SK-N-SH (cell line): ENCODE data around the gene PSMD8. TPM values are rescaled to one million over a fixed set of nuclear protein-coding genes. Genes with fewer than 3 reads are reported as not detected.

Experiments used
- CTCF ChIA-PET: fragments of 300-600, 350-600 bp; formaldehyde crosslinking; extraction: SDS; loops from one replicate; lab custom pipeline; 2021; lab: Yijun Ruan, JAX
- POLR2A ChIA-PET: fragments of 350-600 bp; sonication (Branson Sonifier 250); formaldehyde crosslinking; extraction: SDS; loops from one replicate; lab custom pipeline; 2020; ENCODE audit warnings: antibody characterized with exemption, inconsistent platforms; lab: Yijun Ruan, JAX
- DNase-seq: peaks from one replicate; pipeline ENCODE4 v3.0.0; 2012
- H2AFZ ChIP-seq: fragments of 200-600 bp; sonication (generic); 2 replicates; pipeline ENCODE4 v1.8.1; 2016; ENCODE audit warnings: antibody characterized with exemption, mild to moderate bottlenecking, low read depth
- H3F3A ChIP-seq: fragments of 200-600 bp; sonication (generic); replicated peaks from 2 replicates; pipeline ENCODE3; 2016; ENCODE audit warnings: antibody characterized with exemption, mild to moderate bottlenecking; ENCODE audit not compliant: insufficient read depth
- H3K27ac ChIP-seq, 2 experiments: fragments of 200-500 bp in 1 of 2; fragments of 200-600 bp in 1 of 2; sonication (Bioruptor generic) in 1 of 2; sonication (generic), shearing (Covaris generic) in 1 of 2; 2 replicates each; pipeline versions ENCODE4 v1.5.1 to v1.6.1; 2014 to 2016; ENCODE audit warnings: low read depth in 2 of 2, inconsistent platforms in 1 of 2, low read length in 1 of 2, mild to moderate bottlenecking in 1 of 2, mixed read lengths in 1 of 2
- H3K27me3 ChIP-seq: fragments of 200-600 bp; sonication (generic), shearing (Covaris generic); 2 replicates; pipeline ENCODE4 v1.6.1; 2016; ENCODE audit warnings: mixed run types; ENCODE audit not compliant: insufficient read depth
- H3K36me3 ChIP-seq, 2 experiments: fragments of 200-500 bp in 1 of 2; fragments of 200-600 bp in 1 of 2; sonication (Bioruptor generic) in 1 of 2; sonication (generic) in 1 of 2; replicated peaks in 1 of 2; 2 replicates each; pipeline versions ENCODE3 to v1.5.1; 2014 to 2016; ENCODE audit warnings: low read length in 1 of 2, mild to moderate bottlenecking in 1 of 2; ENCODE audit not compliant: insufficient read depth in 2 of 2, control insufficient read depth in 1 of 2
- H3K4me1 ChIP-seq, 2 experiments: fragments of 200-500 bp in 1 of 2; fragments of 200-600 bp in 1 of 2; sonication (Bioruptor generic) in 1 of 2; sonication (generic), shearing (Covaris generic) in 1 of 2; 2 replicates each; pipeline versions ENCODE4 v1.5.1 to v1.6.1; 2014 to 2016; ENCODE audit warnings: low read depth in 1 of 2, low read length in 1 of 2, mixed run types in 1 of 2; ENCODE audit not compliant: insufficient read depth in 2 of 2, control insufficient read depth in 1 of 2
- H3K4me2 ChIP-seq: fragments of 200-600 bp; sonication (generic), shearing (Covaris generic); 2 replicates; pipeline ENCODE4 v1.6.1; 2017; ENCODE audit warnings: mixed run types
- H3K4me3 ChIP-seq, 2 experiments: fragments of 200-500 bp in 1 of 2; fragments of 200-600 bp in 1 of 2; sonication (Bioruptor generic) in 1 of 2; sonication (generic), shearing (Covaris generic) in 1 of 2; 2 replicates each; pipeline versions ENCODE4 v1.5.1 to v1.8.1; 2014 to 2016; ENCODE audit warnings: low read depth in 2 of 2, inconsistent platforms in 1 of 2, low read length in 1 of 2, mild to moderate bottlenecking in 1 of 2, mixed read lengths in 1 of 2, moderate library complexity in 1 of 2
- H3K79me2 ChIP-seq: fragments of 200-600 bp; sonication (generic); 2 replicates; pipeline ENCODE4 v1.8.1; 2017; ENCODE audit warnings: mild to moderate bottlenecking; ENCODE audit not compliant: insufficient read depth
- H3K9ac ChIP-seq: fragments of 200-600 bp; sonication (generic); 2 replicates; pipeline ENCODE4 v1.6.1; 2017; ENCODE audit warnings: mixed run types
- H3K9me2 ChIP-seq: fragments of 200-600 bp; sonication (generic); 2 replicates; pipeline ENCODE4 v1.6.1; 2017; ENCODE audit warnings: mixed run types
- H3K9me3 ChIP-seq: fragments of 200-600 bp; sonication (generic); 2 replicates; pipeline ENCODE4 v1.6.1; 2017; ENCODE audit warnings: mixed run types, mild to moderate bottlenecking, moderate library complexity
- H4K20me1 ChIP-seq: fragments of 200-600 bp; sonication (generic); 2 replicates; pipeline ENCODE4 v1.6.1; 2017; ENCODE audit warnings: mild to moderate bottlenecking, mixed run types; ENCODE audit not compliant: insufficient read depth
- ELF1 ChIP-seq: IDR thresholded peaks from 2 replicates; pipeline ENCODE4 v1.4.0; 2012
- FOSL2 ChIP-seq: IDR thresholded peaks from 2 replicates; pipeline ENCODE4 v1.4.0; 2012; ENCODE audit warnings: low read depth, mild to moderate bottlenecking, moderate library complexity, borderline replicate concordance
- FOXJ3 ChIP-seq: sonication (generic); formaldehyde crosslinking; IDR thresholded peaks from 2 replicates; pipeline ENCODE4 v1.5.1; 2020; ENCODE audit warnings: mild to moderate bottlenecking, missing genetic modification reagents
- FOXM1 ChIP-seq: IDR thresholded peaks from 2 replicates; pipeline ENCODE4 v1.4.0; 2012; ENCODE audit warnings: low read depth, mild to moderate bottlenecking
- GABPA ChIP-seq: IDR thresholded peaks from 2 replicates; pipeline ENCODE4 v1.4.0; 2012; ENCODE audit warnings: low read depth, mild to moderate bottlenecking
- GATA2 ChIP-seq: sonication (generic); formaldehyde crosslinking; IDR thresholded peaks from 2 replicates; pipeline ENCODE4 v1.5.0; 2020; ENCODE audit warnings: mild to moderate bottlenecking, missing genetic modification reagents
- MEF2A ChIP-seq: IDR thresholded peaks from 2 replicates; pipeline ENCODE4 v1.4.0; 2012; ENCODE audit warnings: low read depth, borderline replicate concordance
- MXI1 ChIP-seq: IDR thresholded peaks from 2 replicates; pipeline ENCODE4 v1.6.1; 2012; ENCODE audit warnings: mild to moderate bottlenecking, low read depth, low read length, improper control_type of control experiment
- PBX3 ChIP-seq: IDR thresholded peaks from 2 replicates; pipeline ENCODE4; 2012
- RAD21 ChIP-seq: IDR thresholded peaks from 2 replicates; pipeline ENCODE4 v1.6.1; 2012; ENCODE audit warnings: mild to moderate bottlenecking, low read length
- RXRA ChIP-seq: IDR thresholded peaks from 2 replicates; pipeline ENCODE4 v1.4.0; 2012; ENCODE audit warnings: low read depth, mild to moderate bottlenecking, borderline replicate concordance
- SIN3A ChIP-seq: IDR thresholded peaks from 2 replicates; pipeline ENCODE4 v1.6.1; 2012; ENCODE audit warnings: low read depth, mild to moderate bottlenecking, low read length, moderate library complexity, borderline replicate concordance
- SMC3 ChIP-seq: IDR thresholded peaks from 2 replicates; pipeline ENCODE4 v1.6.1; 2012; ENCODE audit warnings: low read depth, low read length, improper control_type of control experiment
- TAF1 ChIP-seq: IDR thresholded peaks from 2 replicates; pipeline ENCODE4 v1.6.1; 2012; ENCODE audit warnings: low read depth, mild to moderate bottlenecking, low read length, moderate library complexity, borderline replicate concordance
- TCF12 ChIP-seq: IDR thresholded peaks from 2 replicates; pipeline ENCODE4 v1.4.0; 2012
- TEAD4 ChIP-seq: IDR thresholded peaks from 2 replicates; pipeline ENCODE4 v1.4.0; 2012; ENCODE audit warnings: mild to moderate bottlenecking, borderline replicate concordance; ENCODE audit not compliant: insufficient read depth
- ZBTB33 ChIP-seq: IDR thresholded peaks from 2 replicates; pipeline ENCODE4 v1.4.0; 2012; ENCODE audit warnings: low read depth, borderline replicate concordance
- WGBS: methylation state at CpG from one replicate; pipeline ENCODE4 v1.1.6; 2017; ENCODE audit warnings: low lambda C conversion rate; 5-methylcytosine and 5-hydroxymethylcytosine counted together
- polyA plus RNA-seq, 3 experiments: library from polyadenylated mRNA; depleted of rRNA; stranded (reverse); fragments of >200 nt; gene quantifications; 2 replicates each; pipeline ENCODE4 v1.2.3, GENCODE V29; 2012
- TF ChIP-seq, protein P1 (sequence below): fragments of 200-600 bp; sonication (generic); IDR thresholded peaks from 2 replicates; pipeline ENCODE4 v1.6.1; 2017; ENCODE audit warnings: antibody characterized with exemption, mild to moderate bottlenecking, moderate library complexity
- TF ChIP-seq, protein P2 (sequence below): fragments of 150-350 bp; IDR thresholded peaks from 2 replicates; pipeline ENCODE4 v1.6.1; 2017; ENCODE audit warnings: antibody characterized with exemption, low read length, low read depth, borderline replicate concordance
- TF ChIP-seq, protein P3 (sequence below): IDR thresholded peaks from 2 replicates; pipeline ENCODE4 v1.4.0; 2012; ENCODE audit warnings: low read depth, borderline replicate concordance

Gene PSMD8
- polyA plus RNA-seq, 1 of the 3 experiments (the other 2 are of a cell fraction) = 400 TPM

DNA sequence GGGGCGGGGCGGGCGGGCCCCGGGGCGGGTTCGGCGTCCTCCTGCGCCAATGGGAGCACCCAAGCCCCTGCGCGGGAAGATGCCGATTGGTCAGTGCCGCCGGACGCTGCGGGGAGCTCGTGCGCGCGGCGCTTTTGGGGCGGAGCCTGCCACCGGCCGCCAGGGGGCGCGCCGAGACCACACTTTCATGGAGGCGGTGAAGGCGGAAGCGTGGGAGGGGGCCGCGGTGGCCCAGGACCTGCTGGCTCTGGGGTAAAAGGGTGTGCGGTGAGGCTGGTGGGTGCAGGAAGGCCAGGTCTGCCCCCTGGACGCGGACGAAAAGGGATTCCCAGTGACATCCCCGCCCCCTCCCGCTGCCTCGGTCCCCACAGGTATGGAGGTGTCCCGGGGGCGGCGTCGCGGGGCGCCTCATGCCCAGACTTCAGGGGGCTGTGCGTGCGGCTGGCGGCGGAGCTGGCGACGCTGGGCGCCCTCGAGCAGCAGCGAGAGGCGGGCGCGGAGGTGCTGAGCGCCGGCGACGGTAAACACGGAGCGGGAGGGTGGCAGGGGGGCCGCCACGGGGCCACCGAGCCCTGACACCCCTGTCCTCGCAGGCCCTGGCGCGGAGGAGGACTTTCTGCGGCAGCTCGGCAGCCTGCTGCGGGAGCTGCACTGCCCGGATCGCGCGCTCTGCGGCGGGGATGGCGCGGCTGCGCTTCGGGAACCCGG is 28.8 kb downstream of the PSMD8 start, which contains the start of gene FAM98C (continued):
- TF ChIP-seq, protein P1, sequence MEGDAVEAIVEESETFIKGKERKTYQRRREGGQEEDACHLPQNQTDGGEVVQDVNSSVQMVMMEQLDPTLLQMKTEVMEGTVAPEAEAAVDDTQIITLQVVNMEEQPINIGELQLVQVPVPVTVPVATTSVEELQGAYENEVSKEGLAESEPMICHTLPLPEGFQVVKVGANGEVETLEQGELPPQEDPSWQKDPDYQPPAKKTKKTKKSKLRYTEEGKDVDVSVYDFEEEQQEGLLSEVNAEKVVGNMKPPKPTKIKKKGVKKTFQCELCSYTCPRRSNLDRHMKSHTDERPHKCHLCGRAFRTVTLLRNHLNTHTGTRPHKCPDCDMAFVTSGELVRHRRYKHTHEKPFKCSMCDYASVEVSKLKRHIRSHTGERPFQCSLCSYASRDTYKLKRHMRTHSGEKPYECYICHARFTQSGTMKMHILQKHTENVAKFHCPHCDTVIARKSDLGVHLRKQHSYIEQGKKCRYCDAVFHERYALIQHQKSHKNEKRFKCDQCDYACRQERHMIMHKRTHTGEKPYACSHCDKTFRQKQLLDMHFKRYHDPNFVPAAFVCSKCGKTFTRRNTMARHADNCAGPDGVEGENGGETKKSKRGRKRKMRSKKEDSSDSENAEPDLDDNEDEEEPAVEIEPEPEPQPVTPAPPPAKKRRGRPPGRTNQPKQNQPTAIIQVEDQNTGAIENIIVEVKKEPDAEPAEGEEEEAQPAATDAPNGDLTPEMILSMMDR = peak; percentile 82
- TF ChIP-seq ZBTB33 (no peak), ELF1 (peak; percentile 77)

- Histone ChIP-seq H3K9me2 (no peaks in the 10 kb centered on the region), H3K9me3 (no peaks in the 10 kb centered on the region), H3K4me3 (no peak overlapping the region), H2AFZ (no peak overlapping the region), H3K27ac (no peak overlapping the region), H3K27me3 (no peaks in the 10 kb centered on the region), H4K20me1 (no peaks in the 10 kb centered on the region), H3K4me2 (no peak overlapping the region), H3F3A (peaks cover 9% of the 10 kb centered on the region), H3K4me1 (no peaks in the 10 kb centered on the region; a peak in 1 of 4 replicates), H3K79me2 (peaks cover 6% of the 10 kb centered on the region; the same call in 1 of the 2 replicates), H3K36me3 (peaks cover 0 to 4% of the 10 kb centered on the region in 2 experiments), H3K9ac (no peak overlapping the region)
- ChIA-PET POLR2A (no interaction called here), CTCF (no interaction called here)
- no peak for TF ChIP-seq MEF2A
- no peak for TF ChIP-seq TCF12
- TF ChIP-seq, protein P2, sequence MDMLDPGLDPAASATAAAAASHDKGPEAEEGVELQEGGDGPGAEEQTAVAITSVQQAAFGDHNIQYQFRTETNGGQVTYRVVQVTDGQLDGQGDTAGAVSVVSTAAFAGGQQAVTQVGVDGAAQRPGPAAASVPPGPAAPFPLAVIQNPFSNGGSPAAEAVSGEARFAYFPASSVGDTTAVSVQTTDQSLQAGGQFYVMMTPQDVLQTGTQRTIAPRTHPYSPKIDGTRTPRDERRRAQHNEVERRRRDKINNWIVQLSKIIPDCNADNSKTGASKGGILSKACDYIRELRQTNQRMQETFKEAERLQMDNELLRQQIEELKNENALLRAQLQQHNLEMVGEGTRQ = no peak
- TF ChIP-seq TEAD4 = no peak
- TF ChIP-seq, protein P3, sequence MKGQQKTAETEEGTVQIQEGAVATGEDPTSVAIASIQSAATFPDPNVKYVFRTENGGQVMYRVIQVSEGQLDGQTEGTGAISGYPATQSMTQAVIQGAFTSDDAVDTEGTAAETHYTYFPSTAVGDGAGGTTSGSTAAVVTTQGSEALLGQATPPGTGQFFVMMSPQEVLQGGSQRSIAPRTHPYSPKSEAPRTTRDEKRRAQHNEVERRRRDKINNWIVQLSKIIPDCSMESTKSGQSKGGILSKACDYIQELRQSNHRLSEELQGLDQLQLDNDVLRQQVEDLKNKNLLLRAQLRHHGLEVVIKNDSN = no peak
- no peak for TF ChIP-seq SIN3A
- no peak for TF ChIP-seq FOXM1
- no peak for TF ChIP-seq RXRA
- TF ChIP-seq TAF1 = no peak
- TF ChIP-seq RAD21 = no peak
- no peak for TF ChIP-seq MXI1
- no peak for TF ChIP-seq GATA2 (CRISPR knock-in tag)
- TF ChIP-seq ZBTB33 = no peak
- no peak for TF ChIP-seq PBX3
- no peak for TF ChIP-seq FOSL2
- TF ChIP-seq FOXJ3 = no peak
- TF ChIP-seq SMC3 = no peak
- TF ChIP-seq GABPA = no peak
- DNase-seq = no peak
- WGBS = 93% methylated on average over 6 of the region's 6 CpGs
These were observed 30.5 kb downstream of the PSMD8 start for GRCh38 chr19:38404858-38405257.
